ENCODE data around the gene HBS1L. TPM values are rescaled to one million over a fixed set of nuclear protein-coding genes. Genes with fewer than 3 reads are reported as not detected.

Gene HBS1L
- total and polyA plus RNA-seq, 4 donors = 32.7 to 89.0 (median 52.2) TPM

- DNase-seq (ENCODE audit: low spot score) = no peak
- Histone ChIP-seq H3K9me3 (ENCODE audit: control insufficient read depth in 4 of 4, low read length in 3 of 4) (no peaks in the 10 kb centered on the region), H3K27me3 (ENCODE audit: control insufficient read depth in 4 of 4, insufficient read depth in 4 of 4, low read length in 3 of 4) (no peaks in the 10 kb centered on the region), H3K27ac (ENCODE audit: low read depth in 1 of 2, low read length in 2 of 2) (peak overlapping the region; percentile 82 to 87), H3K4me1 (ENCODE audit: control insufficient read depth in 4 of 4, insufficient read depth in 4 of 4, low read length in 3 of 4) (peaks cover 6 to 44% (median 27%) of the 10 kb centered on the region in 4 donors), H3K36me3 (ENCODE audit: control insufficient read depth in 4 of 4, insufficient read depth in 3 of 4, low read depth in 1 of 4, low read length in 3 of 4) (no peaks in the 10 kb centered on the region), H3K9ac (ENCODE audit: low read depth in 1 of 2, low read length in 2 of 2) (peak overlapping the region in 1 of 2 donors; percentile 15), H3K4me3 (ENCODE audit: low read depth in 1 of 3, low read length in 3 of 3) (peak overlapping the region in 2 of 3 donors; percentile 76 to 94)
- TF ChIP-seq FOXA1 (IDR thresholded peaks at IDR 0.05) = no peak
- TF ChIP-seq SP1 (IDR thresholded peaks at IDR 0.05) = no peak
- TF ChIP-seq EGR1 (IDR thresholded peaks at IDR 0.05; ENCODE audit: low read depth in 2 of 2) = no peak
- no peak for TF ChIP-seq YY1 (IDR thresholded peaks at IDR 0.05)
- no peak for TF ChIP-seq ZBTB33 (IDR thresholded peaks at IDR 0.05)
- no peak for TF ChIP-seq NR2F2 (IDR thresholded peaks at IDR 0.05)
- TF ChIP-seq RXRA (IDR thresholded peaks at IDR 0.05) = no peak
- TF ChIP-seq GABPA (IDR thresholded peaks at IDR 0.05 in 1 of 2, conservative IDR thresholded peaks at IDR 0.05 in 1 of 2) = no peak
- TF ChIP-seq ATF3 (IDR thresholded peaks at IDR 0.05) = no peak
- TF ChIP-seq TAF1 (conservative IDR thresholded peaks at IDR 0.05) = no peak
- no peak for TF ChIP-seq HNF4G (IDR thresholded peaks at IDR 0.05)
- TF ChIP-seq MAX (IDR thresholded peaks at IDR 0.05) = no peak
- no peak for TF ChIP-seq FOXA2 (IDR thresholded peaks at IDR 0.05)
- TF ChIP-seq REST (IDR thresholded peaks at IDR 0.05) = no peak
- no peak for TF ChIP-seq JUND (IDR thresholded peaks at IDR 0.05)
- no peak for TF ChIP-seq RAD21 (IDR thresholded peaks at IDR 0.05)
- no peak for TF ChIP-seq HNF4A (conservative IDR thresholded peaks at IDR 0.05)
- TF ChIP-seq CTCF (IDR thresholded peaks at IDR 0.05; ENCODE audit: low read depth, low read length, missing input control) = no peak
- 31% methylated on average over 2 of the region's 2 CpGs for WGBS
Observed at GRCh38 chr6:134950482-134950881, 104.1 kb downstream of the HBS1L start.

Measured in liver (tissue), 9 donors.